ENCODE measurements around the gene OR10Z1. TPM values are rescaled to one million over a fixed set of nuclear protein-coding genes. Genes with fewer than 3 reads are reported as not detected.

Gene OR10Z1
- total RNA-seq (2012; rRNA removed), result not detected in 2 replicates

- H3K4me2 ChIP-seq (ENCODE audit: low read length), result no peak within 1 kb of the TSS
Measured at GRCh38 chr1:158604968-158605367, at the start of gene OR10Z1. Gene OR10Z1 (plus strand): TSS chr1:158605268. CDS start chr1:158606439, 1,171 bp downstream.

GRCh38 chr1:158559696-158560095 lies 45.4 kb upstream of the OR10Z1 start:
- Histone ChIP-seq H3K4me3 (ENCODE audit: low read length) (no peak overlapping the region), H3K36me3 (ENCODE audit: insufficient read depth, low read length) (no peaks in the 10 kb centered on the region), H3K9ac (ENCODE audit: low read depth, low read length) (no peak overlapping the region), H3K27me3 (ENCODE audit: control insufficient read depth, insufficient read depth, low read length) (no peaks in the 10 kb centered on the region), H3K4me1 (ENCODE audit: control insufficient read depth, insufficient read depth, low read length) (no peaks in the 10 kb centered on the region), H3K9me3 (replicated peaks; ENCODE audit: low read length) (no peaks in the 10 kb centered on the region), H3K4me2 (ENCODE audit: low read length) (no peak overlapping the region)

More at GRCh38 chr1:158604968-158605367, at the start of gene OR10Z1:
- no peaks in the 10 kb centered on the region for H3K36me3 ChIP-seq (ENCODE audit: insufficient read depth, low read length)
- no peaks in the 10 kb centered on the region for H3K27me3 ChIP-seq (ENCODE audit: control insufficient read depth, insufficient read depth, low read length)
- no peaks in the 10 kb centered on the region for H3K4me1 ChIP-seq (ENCODE audit: control insufficient read depth, insufficient read depth, low read length)
- H3K9me3 ChIP-seq (replicated peaks; ENCODE audit: low read length), result no peaks in the 10 kb centered on the region
- H3K9ac ChIP-seq (ENCODE audit: low read depth, low read length), result no peak within 1 kb of the TSS
- H3K4me3 ChIP-seq (ENCODE audit: low read length), result no peak within 1 kb of the TSS

GRCh38 chr1:158563853-158564252 lies 41.2 kb upstream of the OR10Z1 start:
- Histone ChIP-seq H3K9me3 (replicated peaks; ENCODE audit: low read length) (no peaks in the 10 kb centered on the region), H3K36me3 (ENCODE audit: insufficient read depth, low read length) (no peaks in the 10 kb centered on the region), H3K4me1 (ENCODE audit: control insufficient read depth, insufficient read depth, low read length) (no peaks in the 10 kb centered on the region), H3K27me3 (ENCODE audit: control insufficient read depth, insufficient read depth, low read length) (no peaks in the 10 kb centered on the region), H3K4me2 (ENCODE audit: low read length) (no peak overlapping the region), H3K9ac (ENCODE audit: low read depth, low read length) (no peak overlapping the region), H3K4me3 (ENCODE audit: low read length) (no peak overlapping the region)

- no peak overlapping the region for H3K4me3 ChIP-seq (ENCODE audit: low read length)
Measured at GRCh38 chr1:158564608-158565007, 40.5 kb upstream of the OR10Z1 start.

GRCh38 chr1:158570480-158570879 lies 34.6 kb upstream of the OR10Z1 start, which contains the start of gene OR6P1:
Gene OR6P1 (minus strand): TSS chr1:158570580. CDS start chr1:158563604, 6,976 bp downstream.
- no peaks in the 10 kb centered on the region for H3K9me3 ChIP-seq (replicated peaks; ENCODE audit: low read length)
- no peak within 1 kb of the TSS for H3K4me3 ChIP-seq (ENCODE audit: low read length)
- H3K9ac ChIP-seq (ENCODE audit: low read depth, low read length), result no peak within 1 kb of the TSS
- no peak within 1 kb of the TSS for H3K4me2 ChIP-seq (ENCODE audit: low read length)
- no peaks in the 10 kb centered on the region for H3K27me3 ChIP-seq (ENCODE audit: control insufficient read depth, insufficient read depth, low read length)
- H3K36me3 ChIP-seq (ENCODE audit: insufficient read depth, low read length), result no peaks in the 10 kb centered on the region
- H3K4me1 ChIP-seq (ENCODE audit: control insufficient read depth, insufficient read depth, low read length), result no peaks in the 10 kb centered on the region

More at GRCh38 chr1:158564608-158565007, 40.5 kb upstream of the OR10Z1 start:
- no peaks in the 10 kb centered on the region for H3K4me1 ChIP-seq (ENCODE audit: control insufficient read depth, insufficient read depth, low read length)
- H3K9me3 ChIP-seq (replicated peaks; ENCODE audit: low read length), result no peaks in the 10 kb centered on the region
- no peak overlapping the region for H3K4me2 ChIP-seq (ENCODE audit: low read length)
- no peak overlapping the region for H3K9ac ChIP-seq (ENCODE audit: low read depth, low read length)
- no peaks in the 10 kb centered on the region for H3K27me3 ChIP-seq (ENCODE audit: control insufficient read depth, insufficient read depth, low read length)
- H3K36me3 ChIP-seq (ENCODE audit: insufficient read depth, low read length), result no peaks in the 10 kb centered on the region

GRCh38 chr1:158572226-158572625 lies 32.8 kb upstream of the OR10Z1 start:
- Histone ChIP-seq H3K4me2 (ENCODE audit: low read length) (no peak overlapping the region), H3K4me1 (ENCODE audit: control insufficient read depth, insufficient read depth, low read length) (no peaks in the 10 kb centered on the region)

GRCh38 chr1:158577561-158577960 lies 27.5 kb upstream of the OR10Z1 start:
- no peak overlapping the region for H3K9ac ChIP-seq (ENCODE audit: low read depth, low read length)
- no peak overlapping the region for H3K4me2 ChIP-seq (ENCODE audit: low read length)
- H3K27me3 ChIP-seq (ENCODE audit: control insufficient read depth, insufficient read depth, low read length), result no peaks in the 10 kb centered on the region
- no peak overlapping the region for H3K4me3 ChIP-seq (ENCODE audit: low read length)
- no peaks in the 10 kb centered on the region for H3K36me3 ChIP-seq (ENCODE audit: insufficient read depth, low read length)
- no peaks in the 10 kb centered on the region for H3K9me3 ChIP-seq (replicated peaks; ENCODE audit: low read length)
- no peaks in the 10 kb centered on the region for H3K4me1 ChIP-seq (ENCODE audit: control insufficient read depth, insufficient read depth, low read length)

More at GRCh38 chr1:158572226-158572625, 32.8 kb upstream of the OR10Z1 start:
- no peaks in the 10 kb centered on the region for H3K9me3 ChIP-seq (replicated peaks; ENCODE audit: low read length)
- no peak overlapping the region for H3K9ac ChIP-seq (ENCODE audit: low read depth, low read length)
- no peaks in the 10 kb centered on the region for H3K27me3 ChIP-seq (ENCODE audit: control insufficient read depth, insufficient read depth, low read length)
- no peak overlapping the region for H3K4me3 ChIP-seq (ENCODE audit: low read length)
- H3K36me3 ChIP-seq (ENCODE audit: insufficient read depth, low read length), result no peaks in the 10 kb centered on the region

GRCh38 chr1:158579733-158580132 lies 25.3 kb upstream of the OR10Z1 start, which contains the start of gene OR10X1:
Gene OR10X1 (minus strand): TSS chr1:158579899. CDS start chr1:158579899, 0 bp downstream.
- Histone ChIP-seq H3K4me2 (ENCODE audit: low read length) (no peak within 1 kb of the TSS), H3K36me3 (ENCODE audit: insufficient read depth, low read length) (no peaks in the 10 kb centered on the region), H3K4me3 (ENCODE audit: low read length) (no peak within 1 kb of the TSS), H3K27me3 (ENCODE audit: control insufficient read depth, insufficient read depth, low read length) (no peaks in the 10 kb centered on the region), H3K9ac (ENCODE audit: low read depth, low read length) (no peak within 1 kb of the TSS), H3K9me3 (replicated peaks; ENCODE audit: low read length) (no peaks in the 10 kb centered on the region), H3K4me1 (ENCODE audit: control insufficient read depth, insufficient read depth, low read length) (no peaks in the 10 kb centered on the region)

GRCh38 chr1:158583962-158584361 lies 21.1 kb upstream of the OR10Z1 start:
- H3K4me1 ChIP-seq (ENCODE audit: control insufficient read depth, insufficient read depth, low read length), result no peaks in the 10 kb centered on the region
- H3K27me3 ChIP-seq (ENCODE audit: control insufficient read depth, insufficient read depth, low read length), result no peaks in the 10 kb centered on the region
- H3K4me2 ChIP-seq (ENCODE audit: low read length), result no peak overlapping the region
- H3K36me3 ChIP-seq (ENCODE audit: insufficient read depth, low read length), result no peaks in the 10 kb centered on the region
- H3K9ac ChIP-seq (ENCODE audit: low read depth, low read length), result no peak overlapping the region
- H3K9me3 ChIP-seq (replicated peaks; ENCODE audit: low read length), result no peaks in the 10 kb centered on the region
- H3K4me3 ChIP-seq (ENCODE audit: low read length), result no peak overlapping the region

- Histone ChIP-seq H3K36me3 (ENCODE audit: insufficient read depth, low read length) (no peaks in the 10 kb centered on the region), H3K4me3 (ENCODE audit: low read length) (no peak overlapping the region), H3K4me2 (ENCODE audit: low read length) (no peak overlapping the region), H3K9ac (ENCODE audit: low read depth, low read length) (no peak overlapping the region), H3K27me3 (ENCODE audit: control insufficient read depth, insufficient read depth, low read length) (no peaks in the 10 kb centered on the region), H3K9me3 (replicated peaks; ENCODE audit: low read length) (no peaks in the 10 kb centered on the region), H3K4me1 (ENCODE audit: control insufficient read depth, insufficient read depth, low read length) (no peaks in the 10 kb centered on the region)
Measured at GRCh38 chr1:158586942-158587341, 18.1 kb upstream of the OR10Z1 start.

- no peaks in the 10 kb centered on the region for H3K9me3 ChIP-seq (replicated peaks; ENCODE audit: low read length)
- H3K4me2 ChIP-seq (ENCODE audit: low read length), result no peak overlapping the region
- no peaks in the 10 kb centered on the region for H3K36me3 ChIP-seq (ENCODE audit: insufficient read depth, low read length)
- H3K9ac ChIP-seq (ENCODE audit: low read depth, low read length), result no peak overlapping the region
- no peaks in the 10 kb centered on the region for H3K27me3 ChIP-seq (ENCODE audit: control insufficient read depth, insufficient read depth, low read length)
- no peaks in the 10 kb centered on the region for H3K4me1 ChIP-seq (ENCODE audit: control insufficient read depth, insufficient read depth, low read length)
- no peak overlapping the region for H3K4me3 ChIP-seq (ENCODE audit: low read length)
Measured at GRCh38 chr1:158600735-158601134, 4.3 kb upstream of the OR10Z1 start.

- Histone ChIP-seq H3K9ac (ENCODE audit: low read depth, low read length) (no peak overlapping the region), H3K27me3 (ENCODE audit: control insufficient read depth, insufficient read depth, low read length) (no peaks in the 10 kb centered on the region), H3K4me1 (ENCODE audit: control insufficient read depth, insufficient read depth, low read length) (no peaks in the 10 kb centered on the region), H3K4me2 (ENCODE audit: low read length) (no peak overlapping the region), H3K4me3 (ENCODE audit: low read length) (no peak overlapping the region), H3K36me3 (ENCODE audit: insufficient read depth, low read length) (no peaks in the 10 kb centered on the region), H3K9me3 (replicated peaks; ENCODE audit: low read length) (no peaks in the 10 kb centered on the region)
Measured at GRCh38 chr1:158607296-158607695, 2.2 kb downstream of the OR10Z1 start.

Data from skeletal muscle satellite cell (primary cell).